ENCODE measurements around the gene HSPD1. TPM values are rescaled to one million over a fixed set of nuclear protein-coding genes. Genes with fewer than 3 reads are reported as not detected.
"Not testable (repeated sequence)": the region's sequence is repeated elsewhere in the genome, so short reads cannot be mapped to it uniquely, and the experiment has no call there.

Gene HSPD1
- total RNA-seq, 4 donors from 2014 or later = 74.7 to 104 (median 88.9) TPM

DNA sequence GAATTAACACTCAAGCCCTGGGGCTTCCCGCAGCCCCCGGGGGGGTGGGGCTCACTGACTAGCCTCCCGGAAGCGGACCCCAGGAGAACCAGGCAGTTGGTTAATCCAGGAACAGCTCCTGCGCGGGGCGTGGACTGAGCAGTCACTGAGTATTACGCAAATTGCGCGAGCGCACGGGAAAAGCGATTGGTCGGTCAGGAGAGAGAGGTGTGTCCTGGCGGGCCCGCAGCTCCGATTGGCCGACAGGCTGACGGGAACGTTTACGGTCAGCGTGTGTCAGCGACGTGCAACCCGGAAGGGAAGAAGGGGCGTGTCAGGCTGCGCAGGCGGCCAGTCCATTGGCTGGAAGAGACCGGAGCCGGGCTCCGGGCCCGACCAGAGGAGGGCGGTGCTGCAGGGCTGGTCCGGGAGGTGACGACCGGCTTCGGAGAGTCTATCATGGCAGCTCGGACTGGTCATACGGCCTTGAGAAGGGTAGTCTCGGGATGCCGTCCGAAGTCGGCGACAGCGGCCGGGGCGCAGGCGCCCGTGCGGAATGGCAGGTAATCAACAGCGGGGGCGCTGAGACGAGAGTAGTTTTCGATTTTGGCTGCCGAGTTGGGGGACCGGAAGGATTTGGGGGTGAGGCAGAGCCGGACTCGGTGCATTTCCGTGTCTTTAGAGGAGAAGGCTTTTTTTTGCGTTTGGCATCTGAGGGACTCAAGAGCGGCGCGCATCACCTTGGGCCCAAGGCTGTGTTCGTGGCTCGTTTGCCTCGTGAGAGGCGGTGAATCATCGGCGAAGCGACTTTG is 46.3 kb downstream of the HSPD1 start, which contains the start of gene COQ10B:
COQ10B (plus strand) TSS at position 430 of the 791 bp plus-strand sequence; CDS start at position 439, 9 bp downstream.
- peak in 1 of 2 donors; percentile 85 for TF ChIP-seq POLR2A (IDR thresholded peaks at IDR 0.05)
- TF ChIP-seq, protein P1, sequence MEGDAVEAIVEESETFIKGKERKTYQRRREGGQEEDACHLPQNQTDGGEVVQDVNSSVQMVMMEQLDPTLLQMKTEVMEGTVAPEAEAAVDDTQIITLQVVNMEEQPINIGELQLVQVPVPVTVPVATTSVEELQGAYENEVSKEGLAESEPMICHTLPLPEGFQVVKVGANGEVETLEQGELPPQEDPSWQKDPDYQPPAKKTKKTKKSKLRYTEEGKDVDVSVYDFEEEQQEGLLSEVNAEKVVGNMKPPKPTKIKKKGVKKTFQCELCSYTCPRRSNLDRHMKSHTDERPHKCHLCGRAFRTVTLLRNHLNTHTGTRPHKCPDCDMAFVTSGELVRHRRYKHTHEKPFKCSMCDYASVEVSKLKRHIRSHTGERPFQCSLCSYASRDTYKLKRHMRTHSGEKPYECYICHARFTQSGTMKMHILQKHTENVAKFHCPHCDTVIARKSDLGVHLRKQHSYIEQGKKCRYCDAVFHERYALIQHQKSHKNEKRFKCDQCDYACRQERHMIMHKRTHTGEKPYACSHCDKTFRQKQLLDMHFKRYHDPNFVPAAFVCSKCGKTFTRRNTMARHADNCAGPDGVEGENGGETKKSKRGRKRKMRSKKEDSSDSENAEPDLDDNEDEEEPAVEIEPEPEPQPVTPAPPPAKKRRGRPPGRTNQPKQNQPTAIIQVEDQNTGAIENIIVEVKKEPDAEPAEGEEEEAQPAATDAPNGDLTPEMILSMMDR (IDR thresholded peaks at IDR 0.05) = no peak
- peak within 1 kb of the TSS; percentile 88 for H3K4me3 ChIP-seq (ENCODE audit: low read depth, poor library complexity, severe bottlenecking)
- 0% methylated on average over 48 to 62 of the region's 70 CpGs for WGBS, 2 donors
- intact Hi-C loops (cut with DNase I; ENCODE audit: low total_unique reads) = no loop called here
- peak; percentile 99 to 100 for DNase-seq (ENCODE audit: low spot score in 2 of 2)

DNA sequence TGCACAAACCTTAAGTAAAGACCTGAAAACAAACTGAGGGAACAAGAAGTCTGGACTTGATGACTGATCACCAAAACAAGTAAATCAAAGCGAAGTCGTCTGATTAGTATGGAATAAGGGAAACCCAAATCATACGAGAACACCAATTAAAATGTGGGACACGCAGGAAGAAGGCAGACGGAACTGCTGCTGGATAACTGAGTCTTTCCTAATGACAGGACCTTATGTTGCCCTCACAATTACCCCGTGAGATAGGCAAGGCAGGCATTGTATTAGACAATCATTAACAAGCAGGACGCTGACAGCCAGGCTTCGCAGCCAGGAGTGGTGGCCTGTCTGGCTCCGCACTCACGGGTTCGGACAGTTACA is 46.9 kb downstream of the HSPD1 start:
- peak overlapping the region; percentile 46 for H3K4me3 ChIP-seq (ENCODE audit: low read depth, poor library complexity, severe bottlenecking)
- intact Hi-C loops (cut with DNase I; ENCODE audit: low total_unique reads) = no loop called here
- no peak for DNase-seq (ENCODE audit: low spot score in 2 of 2)
- TF ChIP-seq POLR2A (IDR thresholded peaks at IDR 0.05) = no peak
- TF ChIP-seq, protein P1 (IDR thresholded peaks at IDR 0.05) = no peak
- WGBS, 2 donors = 2 to 4% methylated on average over 6 to 11 of the region's 11 CpGs

DNA sequence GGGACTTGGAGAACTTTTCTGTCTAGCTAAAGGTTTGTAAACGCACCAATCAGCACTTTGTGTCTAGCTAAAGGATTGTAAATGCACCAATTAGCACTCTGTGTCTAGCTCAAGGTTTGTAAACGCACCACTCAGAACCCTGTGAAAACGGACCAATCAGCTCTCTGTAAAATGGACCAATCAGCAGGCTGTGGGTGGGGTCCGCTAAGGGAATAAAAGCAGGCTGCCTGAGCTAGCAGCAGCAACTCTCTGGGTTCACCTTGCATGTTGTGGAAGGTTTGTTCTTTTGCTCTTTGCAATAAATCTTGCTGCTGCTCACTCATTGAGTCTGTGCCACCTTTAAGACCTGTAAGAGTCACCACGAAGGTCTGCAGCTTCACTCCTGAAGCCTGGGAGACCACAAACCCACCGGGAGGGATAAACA is 48.7 kb downstream of the HSPD1 start:
- H3K4me3 ChIP-seq (ENCODE audit: low read depth, poor library complexity, severe bottlenecking); intact Hi-C loops (cut with DNase I; ENCODE audit: low total_unique reads); DNase-seq (ENCODE audit: low spot score in 2 of 2): not testable (repeated sequence)
- 78 to 84% methylated on average over 6 of the region's 6 CpGs for WGBS, 2 donors

DNA sequence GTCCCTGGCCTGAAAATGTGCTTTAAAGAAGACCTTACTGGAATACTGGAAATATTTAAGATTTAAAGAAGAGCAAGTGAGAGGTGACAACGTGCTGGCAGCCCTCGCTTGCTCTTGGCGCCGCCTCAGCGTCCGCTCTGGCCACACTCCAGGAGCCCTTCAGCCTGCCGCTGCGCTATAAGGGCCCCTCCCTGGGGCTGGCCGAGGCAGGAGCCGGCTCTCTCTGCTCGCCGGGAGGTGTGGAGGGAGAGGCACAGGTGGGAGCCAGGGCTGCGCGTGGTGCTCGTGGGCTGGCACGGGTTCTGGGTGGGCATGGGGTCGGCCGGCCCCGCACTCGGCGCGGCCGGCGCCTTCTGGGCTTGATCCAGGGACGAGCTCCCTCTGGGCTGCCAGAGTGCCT is 49.2 kb downstream of the HSPD1 start:
- 90 to 91% methylated on average over 16 to 25 of the region's 25 CpGs for WGBS, 2 donors
- no peak for DNase-seq (ENCODE audit: low spot score in 2 of 2)
- intact Hi-C loops (cut with DNase I; ENCODE audit: low total_unique reads) = no loop called here

DNA sequence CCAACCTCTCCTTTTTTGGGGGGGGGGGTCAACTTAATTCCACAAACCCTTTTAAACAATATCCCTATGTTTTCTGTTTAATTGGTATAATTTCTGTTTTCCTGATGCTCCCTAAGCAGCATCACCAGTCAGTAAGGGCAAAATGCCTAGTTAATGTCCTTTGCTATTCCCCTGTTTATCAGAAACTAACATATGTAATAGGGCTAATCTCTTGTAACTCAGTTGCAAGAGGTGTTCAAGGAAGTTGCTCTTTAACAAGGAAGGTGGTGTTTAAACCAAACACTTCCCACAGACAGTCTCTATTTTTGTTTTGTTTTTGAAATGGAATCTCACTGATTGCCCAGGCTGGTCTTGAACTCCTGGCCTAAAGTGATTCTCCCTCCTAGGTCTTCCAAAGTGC is 52.8 kb downstream of the HSPD1 start:
- H3K4me3 ChIP-seq (ENCODE audit: low read depth, poor library complexity, severe bottlenecking) = no peak overlapping the region
- intact Hi-C loops (cut with DNase I; ENCODE audit: low total_unique reads) = no loop called here
- no peak for DNase-seq (ENCODE audit: low spot score in 2 of 2)
- TF ChIP-seq, protein P1 (IDR thresholded peaks at IDR 0.05) = no peak
- TF ChIP-seq POLR2A (IDR thresholded peaks at IDR 0.05) = no peak

More for the DNA sequence above, 49.2 kb downstream of the HSPD1 start:
- H3K4me3 ChIP-seq (ENCODE audit: low read depth, poor library complexity, severe bottlenecking) = no peak overlapping the region
- TF ChIP-seq, protein P1 (IDR thresholded peaks at IDR 0.05) = no peak
- no peak for TF ChIP-seq POLR2A (IDR thresholded peaks at IDR 0.05)

DNA sequence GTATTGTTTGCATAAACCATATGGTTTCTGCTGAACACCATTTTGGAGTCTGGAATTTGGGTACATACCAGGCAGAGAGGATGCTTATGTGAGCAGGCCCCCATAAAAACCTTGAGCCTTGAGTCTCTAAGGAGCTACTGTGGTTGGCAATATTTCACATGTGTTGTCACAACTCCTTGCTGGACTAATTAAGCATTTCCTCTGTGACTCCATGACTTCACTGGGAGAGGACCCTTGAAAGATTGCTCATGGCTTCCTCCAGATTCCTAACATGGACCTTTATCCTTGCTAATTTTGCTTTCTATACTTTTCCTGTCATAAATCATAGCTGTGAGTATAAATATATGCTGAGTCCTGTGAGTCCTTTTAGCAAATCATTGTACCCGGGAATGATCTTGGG is 53.9 kb downstream of the HSPD1 start:
- no peak for DNase-seq (ENCODE audit: low spot score in 2 of 2)
- no peak overlapping the region for H3K4me3 ChIP-seq (ENCODE audit: low read depth, poor library complexity, severe bottlenecking)
- no peak for TF ChIP-seq POLR2A (IDR thresholded peaks at IDR 0.05)
- TF ChIP-seq, protein P1 (IDR thresholded peaks at IDR 0.05) = no peak
- WGBS, 2 donors = 77 to 85% methylated on average over 1 of the region's 1 CpG
- intact Hi-C loops (cut with DNase I; ENCODE audit: low total_unique reads) = no loop called here
